NAMALWA (cell line): ENCODE results near the gene IDH2.
"Not testable (repeated sequence)": the region's sequence is repeated elsewhere in the genome, so short reads cannot be mapped to it uniquely, and the experiment has no call there.

Source experiments
- DNase-seq: peaks from one replicate; pipeline ENCODE4 v3.0.0-alpha.2; 2015; ENCODE audit warnings: low spot score

IDH2 gene

GRCh38 chr15:90084876-90085423, 17.3 kb downstream of the IDH2 start:
- DNase-seq: no peak

GRCh38 chr15:90083954-90084607, 18.2 kb downstream of the IDH2 start:
- DNase-seq: peak; percentile 77

GRCh38 chr15:90083419-90083818, 18.8 kb downstream of the IDH2 start:
- DNase-seq: no peak

- DNase-seq: no peak
Measured at GRCh38 chr15:90082140-90082715, 20.0 kb downstream of the IDH2 start.

GRCh38 chr15:90080818-90081393, 21.4 kb downstream of the IDH2 start:
- DNase-seq: no peak

DNA sequence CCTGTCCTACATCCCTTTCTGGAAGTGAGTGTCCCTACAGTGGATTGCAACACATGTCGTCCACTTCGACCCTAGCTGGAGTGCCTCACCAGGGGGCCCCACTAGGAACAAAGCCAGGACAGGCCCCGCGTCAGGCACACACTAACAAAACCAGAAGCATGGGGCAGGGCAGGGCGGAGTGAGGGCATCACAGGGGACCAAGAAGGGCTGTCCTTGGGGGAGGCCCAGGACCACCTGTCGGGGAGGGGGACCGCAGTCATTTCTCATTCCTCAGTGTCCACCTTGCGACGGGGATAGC, 21.9 kb downstream of the IDH2 start:
- DNase-seq: no peak

DNA sequence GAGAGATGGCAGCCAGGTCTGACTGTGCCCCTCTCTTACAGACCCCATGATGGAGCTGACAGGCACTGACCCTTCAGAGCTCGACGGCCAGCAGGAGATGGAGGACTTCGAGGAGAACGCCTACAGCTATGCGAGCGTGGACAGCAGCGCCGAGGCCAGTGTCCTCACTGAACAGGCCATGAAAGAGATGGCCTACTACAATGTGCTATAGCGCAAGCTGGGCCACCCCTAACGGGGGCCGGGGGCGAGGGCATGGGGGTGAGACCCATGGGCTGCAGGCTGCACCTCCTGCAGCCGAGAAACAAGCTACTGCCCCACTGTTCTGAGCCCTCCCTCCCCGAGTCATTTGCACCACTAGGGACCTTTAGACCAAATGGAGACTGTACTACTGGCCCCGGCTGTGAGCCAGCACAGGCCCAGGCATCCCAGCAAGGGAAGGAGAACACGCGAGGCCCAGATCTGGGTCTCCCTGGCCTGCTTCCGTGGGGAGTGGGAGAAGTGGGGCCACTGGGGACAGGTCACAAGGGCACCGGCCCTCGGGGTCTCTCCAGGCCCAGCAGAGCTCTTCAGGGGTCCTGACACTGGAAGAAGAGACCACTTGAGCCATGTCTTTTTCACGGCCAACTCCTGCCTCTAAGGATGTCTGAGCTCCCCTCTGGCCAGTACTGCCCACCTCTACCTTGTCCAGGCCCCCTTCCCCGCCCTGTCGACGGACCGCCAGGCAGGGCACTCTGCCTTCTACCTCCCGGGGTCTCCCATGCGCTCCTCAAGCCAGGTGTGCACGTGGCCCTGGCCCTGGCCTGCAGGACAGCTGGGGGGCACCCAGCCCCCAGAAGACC, 22.4 kb downstream of the IDH2 start:
- no peak for DNase-seq

DNA sequence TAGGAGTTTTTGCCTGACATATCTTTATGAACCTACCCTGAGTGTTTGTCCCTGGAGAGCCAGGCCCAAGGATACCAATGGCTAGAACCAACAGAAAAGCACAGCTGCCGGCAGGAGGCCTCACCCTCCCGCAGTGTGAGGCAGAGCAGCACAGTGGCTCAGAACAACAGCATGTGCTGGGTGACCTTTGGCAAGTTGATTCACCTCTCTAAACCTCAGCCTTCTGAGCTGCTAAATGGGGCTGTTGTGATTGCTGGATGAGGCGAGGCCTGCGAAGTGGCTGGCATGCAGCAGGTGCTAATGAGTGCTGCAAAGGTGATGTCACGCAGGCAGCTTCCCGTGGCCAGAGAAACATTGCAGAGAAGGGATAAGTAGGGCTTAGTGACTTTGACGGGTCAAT, 23.3 kb downstream of the IDH2 start:
- no peak for DNase-seq

DNA sequence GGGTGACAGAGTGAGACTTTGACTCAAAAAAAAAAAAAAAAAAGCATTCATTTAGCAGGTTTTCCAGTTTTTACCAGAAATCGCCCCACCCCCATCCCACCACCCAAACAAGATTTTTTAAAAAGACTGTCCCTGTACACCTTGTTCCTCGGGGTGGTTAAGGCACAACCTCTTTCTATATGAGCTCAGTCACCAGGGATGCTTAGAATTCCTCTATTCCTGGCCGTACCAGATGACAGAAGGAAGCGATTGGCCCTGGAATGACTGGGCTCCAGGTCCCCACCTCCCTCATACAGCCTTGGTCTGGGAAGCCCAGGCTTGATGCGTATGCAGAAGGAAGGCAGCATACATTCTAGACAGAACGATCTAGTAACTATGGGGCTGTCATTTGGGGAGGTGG, 25.6 kb downstream of the IDH2 start:
- no peak for DNase-seq

- no peak for DNase-seq
Measured at GRCh38 chr15:90075420-90076289, 26.6 kb downstream of the IDH2 start.

DNA sequence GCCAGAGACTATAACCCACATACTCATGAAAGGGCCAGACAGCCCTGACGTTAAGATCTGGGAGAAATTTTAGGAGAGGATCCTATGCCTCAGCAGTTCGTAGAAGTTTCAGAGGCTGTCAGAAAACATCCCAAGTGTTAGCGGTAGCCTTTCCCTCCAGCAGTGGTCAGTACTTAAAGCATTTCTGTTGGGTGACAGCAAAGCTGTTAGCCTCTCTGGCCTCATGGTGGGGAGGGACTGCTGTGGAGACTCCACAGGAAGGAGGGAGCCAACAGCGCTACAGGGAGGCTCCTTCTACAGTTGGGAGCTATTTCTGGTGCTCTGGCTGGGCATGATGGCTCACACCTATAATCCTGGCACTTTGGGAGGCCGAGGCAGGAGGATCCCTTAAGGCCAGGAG, 27.4 kb downstream of the IDH2 start:
- DNase-seq: no peak

- no peak for DNase-seq
Measured at GRCh38 chr15:90074023-90074422, 28.2 kb downstream of the IDH2 start.

GRCh38 chr15:90072978-90073640, 29.2 kb downstream of the IDH2 start:
- DNase-seq: no peak

DNA sequence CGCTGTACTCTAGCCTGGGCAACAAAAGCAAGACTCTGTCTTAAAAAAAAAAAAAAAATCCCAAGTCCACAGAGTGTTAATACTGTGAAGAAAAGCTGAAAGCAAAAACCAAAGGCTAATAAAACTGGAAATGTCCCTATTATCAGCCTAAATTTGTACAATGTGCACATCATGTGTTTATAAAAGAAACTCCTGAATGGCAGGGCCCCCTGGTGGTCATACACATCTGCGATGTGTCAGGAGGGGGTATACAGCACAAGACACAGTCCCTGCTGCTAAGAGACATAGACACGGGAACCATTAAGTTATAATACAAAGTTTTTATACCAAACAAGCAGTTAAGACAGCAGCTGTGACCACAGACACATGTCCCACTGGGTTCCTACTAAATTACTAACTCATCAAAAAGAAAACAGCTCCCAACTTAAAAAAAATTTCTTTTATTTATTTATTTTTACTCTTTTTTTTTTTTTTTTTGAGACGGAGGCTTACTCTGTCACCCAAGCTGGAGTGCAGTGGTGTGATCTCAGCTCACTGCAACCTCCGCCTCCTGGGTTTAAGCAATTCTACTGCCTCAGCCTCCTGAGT, 31.0 kb downstream of the IDH2 start:
- DNase-seq: peak; percentile 90

GRCh38 chr15:90070623-90071022, 31.6 kb downstream of the IDH2 start:
- DNase-seq: not testable (repeated sequence)

DNA sequence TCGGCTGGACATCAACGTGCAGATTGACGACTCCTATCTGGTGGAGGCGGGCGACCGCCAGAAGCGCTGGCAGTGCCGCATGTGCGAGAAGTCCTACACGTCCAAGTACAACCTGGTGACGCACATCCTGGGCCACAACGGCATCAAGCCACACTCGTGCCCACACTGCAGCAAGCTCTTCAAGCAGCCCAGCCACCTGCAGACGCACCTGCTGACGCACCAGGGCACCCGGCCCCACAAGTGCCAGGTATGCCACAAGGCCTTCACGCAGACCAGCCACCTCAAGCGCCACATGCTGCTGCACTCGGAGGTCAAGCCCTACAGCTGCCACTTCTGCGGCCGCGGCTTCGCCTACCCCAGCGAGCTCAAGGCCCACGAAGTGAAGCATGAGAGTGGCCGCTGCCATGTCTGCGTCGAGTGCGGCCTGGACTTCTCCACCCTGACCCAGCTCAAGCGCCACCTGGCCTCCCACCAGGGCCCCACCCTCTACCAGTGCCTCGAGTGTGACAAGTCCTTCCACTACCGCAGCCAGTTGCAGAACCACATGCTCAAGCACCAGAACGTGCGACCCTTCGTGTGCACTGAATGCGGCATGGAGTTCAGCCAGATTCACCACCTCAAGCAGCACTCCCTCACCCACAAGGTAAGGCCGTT, 34.2 kb downstream of the IDH2 start:
- no peak for DNase-seq

DNA sequence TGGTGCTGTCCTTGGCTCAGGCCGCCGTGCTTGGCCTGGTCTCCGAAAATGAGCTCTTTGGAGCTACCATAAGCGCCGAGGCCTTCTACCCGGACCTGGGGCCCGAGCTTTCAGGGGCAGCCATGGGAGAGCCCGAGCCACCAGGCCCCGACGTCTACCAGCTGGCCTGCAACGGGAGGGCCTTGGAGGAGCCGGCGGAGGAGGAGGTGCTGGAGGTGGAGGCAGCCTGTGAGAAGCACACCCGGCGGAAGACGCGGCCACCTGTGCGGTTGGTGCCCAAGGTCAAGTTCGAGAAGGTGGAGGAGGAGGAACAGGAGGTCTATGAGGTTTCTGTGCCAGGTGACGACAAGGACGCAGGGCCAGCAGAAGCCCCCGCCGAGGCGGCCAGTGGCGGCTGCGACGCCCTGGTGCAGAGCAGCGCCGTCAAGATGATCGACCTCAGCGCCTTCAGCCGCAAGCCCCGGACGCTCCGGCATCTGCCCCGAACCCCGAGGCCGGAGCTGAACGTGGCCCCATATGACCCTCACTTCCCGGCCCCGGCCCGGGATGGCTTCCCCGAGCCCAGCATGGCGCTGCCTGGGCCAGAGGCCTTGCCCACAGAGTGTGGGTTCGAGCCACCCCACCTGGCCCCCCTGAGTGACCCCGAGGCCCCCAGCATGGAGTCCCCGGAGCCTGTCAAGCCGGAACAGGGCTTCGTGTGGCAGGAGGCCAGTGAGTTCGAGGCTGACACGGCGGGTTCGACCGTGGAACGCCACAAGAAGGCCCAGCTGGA, 34.9 kb downstream of the IDH2 start:
- no peak for DNase-seq

DNA sequence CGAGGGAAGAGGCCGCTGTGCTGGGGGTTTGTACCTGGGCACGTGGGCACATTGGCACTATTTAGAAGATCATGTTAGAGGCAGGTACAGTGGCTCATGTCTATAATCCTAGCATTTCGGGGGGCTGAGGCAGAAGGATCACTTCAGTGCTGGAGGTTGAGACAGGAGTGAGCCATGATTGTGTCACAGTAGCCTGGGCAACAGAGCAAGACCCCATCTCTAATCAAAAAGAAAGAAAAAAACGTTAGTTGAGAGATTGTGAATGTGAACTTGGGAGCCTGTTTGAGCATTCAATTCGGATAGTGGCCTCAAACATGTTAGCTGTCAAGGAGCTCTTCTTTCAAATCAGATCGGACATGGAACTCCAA, 36.6 kb downstream of the IDH2 start:
- DNase-seq: no peak

- DNase-seq: no peak
Measured at GRCh38 chr15:90064911-90065681, 37.2 kb downstream of the IDH2 start.
